OCI-LY3 (cell line): Measurements from ENCODE around the gene ERBB3.

ENCODE experiments used
- CTCF ChIP-seq: fragments of 200-600, 300-600 bp; sonication (generic); IDR thresholded peaks from 2 replicates; pipeline ENCODE4 v1.5.1; 2014; ENCODE audit warnings: antibody characterized with exemption, low read length, low read depth
- EZH2phosphoT487 ChIP-seq: fragments of 200-600 bp; shearing (Covaris generic); IDR thresholded peaks from 2 replicates; pipeline ENCODE4 v1.6.1; 2018; ENCODE audit warnings: antibody characterized with exemption, mixed run types, low read depth

- TF ChIP-seq CTCF (no peak), EZH2phosphoT487 (no peak)
Measured at GRCh38 chr12:56130876-56131275, 50.9 kb downstream of the ERBB3 start.
